B cell (primary cell): ENCODE results near the gene CTSA.

Experiments used
- CTCF ChIP-seq: fragments of 200-600 bp; IDR thresholded peaks from one replicate; pipeline ENCODE4 v1.8.0; 2022; ENCODE audit warnings: antibody characterized with exemption, mild to moderate bottlenecking
- EZH2 ChIP-seq: IDR thresholded peaks from 2 replicates; pipeline ENCODE4 v1.6.1; 2012; ENCODE audit warnings: borderline replicate concordance, low read depth, mild to moderate bottlenecking, moderate library complexity, low read length; ENCODE audit not compliant: insufficient read depth, poor library complexity, severe bottlenecking

GRCh38 chr20:45934046-45934585, 43.0 kb downstream of the CTSA start:
- TF ChIP-seq CTCF (no peak), EZH2 (no peak)
